Activated T-cell treated with anti-CD3 and anti-CD28 coated beads, Interleukin-2, amount 50 U/mL, for 72 hours (primary cell): Measurements from ENCODE around the gene ANTXR1. TPM values are rescaled to one million over a fixed set of nuclear protein-coding genes. Genes with fewer than 3 reads are reported as not detected.

ENCODE experiments used
- ATAC-seq, 2 donors: fragments of 150-1000 bp; cut with Tn5 transposase; replicated peaks in 1 of 2; 2 replicates each; pipeline ENCODE4 v1.10.0; 2021; ENCODE audit warnings: moderate library complexity in 2 of 2, mild to moderate bottlenecking in 1 of 2
- DNase-seq, 2 donors: peaks; one replicate each; pipeline ENCODE4 v3.0.0; 2021 to 2022; ENCODE audit warnings: mixed read lengths in 1 of 2
- H3K27ac Mint-ChIP-seq: one replicate; pipeline ENCODE4 v1.8.0; 2022; ENCODE audit warnings: mild to moderate bottlenecking, moderate library complexity, mixed read lengths
- H3K27me3 Mint-ChIP-seq: one replicate; pipeline ENCODE4 v1.8.0; 2022; ENCODE audit warnings: low read depth, mixed read lengths
- H3K36me3 Mint-ChIP-seq, 2 donors: one replicate each; pipeline ENCODE4 v1.8.0; 2022; ENCODE audit warnings: mixed read lengths in 2 of 2, mild to moderate bottlenecking in 1 of 2; ENCODE audit not compliant: insufficient read depth in 2 of 2
- H3K4me1 Mint-ChIP-seq: one replicate; pipeline ENCODE4 v1.8.0; 2022; ENCODE audit warnings: low read depth, mixed read lengths
- H3K4me3 Mint-ChIP-seq, 2 donors: one replicate each; pipeline ENCODE4 v1.8.0; 2022; ENCODE audit warnings: mild to moderate bottlenecking in 2 of 2, mixed read lengths in 2 of 2, moderate library complexity in 2 of 2
- H3K9me3 Mint-ChIP-seq, 2 donors: one replicate each; pipeline ENCODE4 v1.8.0; 2022; ENCODE audit warnings: mixed read lengths in 2 of 2
- total RNA-seq, 2 donors: library from RNA; stranded (reverse); gene quantifications; one replicate each; pipeline ENCODE4 v1.2.3, GENCODE V29; 2022

Gene ANTXR1
- total RNA-seq, 2 donors from 2014 or later = not detected

- H3K9me3 Mint-ChIP-seq = no peaks in the 10 kb centered on the region
- no peak overlapping the region for H3K27ac Mint-ChIP-seq
- no peaks in the 10 kb centered on the region for H3K36me3 Mint-ChIP-seq
- H3K27me3 Mint-ChIP-seq = peaks cover 7% of the 10 kb centered on the region
- H3K4me3 Mint-ChIP-seq = no peak overlapping the region
- DNase-seq = no peak
- no peak for ATAC-seq
- H3K4me1 Mint-ChIP-seq = no peaks in the 10 kb centered on the region
Observed at GRCh38 chr2:69026691-69027459, 13.9 kb downstream of the ANTXR1 start.

- no peak for ATAC-seq
- no peak for DNase-seq
- no peaks in the 10 kb centered on the region for H3K4me1 Mint-ChIP-seq
Observed at GRCh38 chr2:69030800-69031428, 17.9 kb downstream of the ANTXR1 start.

GRCh38 chr2:69031466-69031865 is 18.5 kb downstream of the ANTXR1 start:
- Mint-ChIP-seq H3K9me3 (no peaks in the 10 kb centered on the region), H3K27me3 (peaks cover 27% of the 10 kb centered on the region), H3K27ac (no peak overlapping the region), H3K36me3 (no peaks in the 10 kb centered on the region), H3K4me1 (no peaks in the 10 kb centered on the region), H3K4me3 (no peak overlapping the region)
- ATAC-seq (no peak), DNase-seq (no peak)

More at GRCh38 chr2:69030800-69031428, 17.9 kb downstream of the ANTXR1 start:
- Mint-ChIP-seq H3K27ac (no peak overlapping the region), H3K27me3 (peaks cover 27% of the 10 kb centered on the region), H3K9me3 (no peaks in the 10 kb centered on the region), H3K36me3 (no peaks in the 10 kb centered on the region), H3K4me3 (no peak overlapping the region)

GRCh38 chr2:69032336-69032735 is 19.4 kb downstream of the ANTXR1 start:
- no peaks in the 10 kb centered on the region for H3K4me1 Mint-ChIP-seq

GRCh38 chr2:69033461-69034095 is 20.6 kb downstream of the ANTXR1 start:
- H3K27me3 Mint-ChIP-seq = peaks cover 43% of the 10 kb centered on the region
- H3K27ac Mint-ChIP-seq = no peak overlapping the region
- no peak overlapping the region for H3K4me3 Mint-ChIP-seq
- ATAC-seq (no peak), DNase-seq (no peak)
- H3K36me3 Mint-ChIP-seq = no peaks in the 10 kb centered on the region
- no peaks in the 10 kb centered on the region for H3K9me3 Mint-ChIP-seq
- no peaks in the 10 kb centered on the region for H3K4me1 Mint-ChIP-seq

More at GRCh38 chr2:69032336-69032735, 19.4 kb downstream of the ANTXR1 start:
- Mint-ChIP-seq H3K27ac (no peak overlapping the region), H3K9me3 (no peaks in the 10 kb centered on the region), H3K27me3 (peaks cover 34% of the 10 kb centered on the region), H3K4me3 (no peak overlapping the region), H3K36me3 (no peaks in the 10 kb centered on the region)
- DNase-seq (no peak), ATAC-seq (no peak)

DNA sequence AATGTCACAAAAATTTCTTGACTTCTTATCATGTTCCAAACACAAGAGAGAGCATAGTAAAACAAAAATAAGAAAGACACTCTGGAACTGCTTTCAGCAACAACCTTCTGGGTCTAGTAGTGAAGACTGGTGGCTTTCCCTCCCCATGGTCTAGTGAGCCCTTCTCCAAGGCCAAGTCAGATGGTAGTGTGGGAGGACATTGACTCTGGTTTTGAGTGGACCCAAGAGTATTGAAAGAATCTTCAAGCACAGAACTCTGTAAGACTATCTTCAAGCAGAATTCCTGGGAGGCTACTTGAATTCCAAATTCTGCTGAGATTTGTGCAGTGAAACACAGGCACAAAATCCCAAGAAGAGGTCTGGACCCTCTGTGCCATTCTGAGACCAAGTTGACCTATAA is 21.1 kb downstream of the ANTXR1 start:
- no peak for DNase-seq
- Mint-ChIP-seq H3K4me3 (no peak overlapping the region), H3K4me1 (no peaks in the 10 kb centered on the region), H3K27ac (no peak overlapping the region), H3K9me3 (no peaks in the 10 kb centered on the region), H3K36me3 (no peaks in the 10 kb centered on the region), H3K27me3 (peaks cover 43% of the 10 kb centered on the region)
- no peak for ATAC-seq

GRCh38 chr2:69034845-69035244 is 21.9 kb downstream of the ANTXR1 start:
- Mint-ChIP-seq H3K9me3 (no peaks in the 10 kb centered on the region), H3K27ac (no peak overlapping the region), H3K4me1 (no peaks in the 10 kb centered on the region), H3K4me3 (no peak overlapping the region), H3K27me3 (peaks cover 48% of the 10 kb centered on the region), H3K36me3 (no peaks in the 10 kb centered on the region)
- ATAC-seq (no peak), DNase-seq (no peak)

DNA sequence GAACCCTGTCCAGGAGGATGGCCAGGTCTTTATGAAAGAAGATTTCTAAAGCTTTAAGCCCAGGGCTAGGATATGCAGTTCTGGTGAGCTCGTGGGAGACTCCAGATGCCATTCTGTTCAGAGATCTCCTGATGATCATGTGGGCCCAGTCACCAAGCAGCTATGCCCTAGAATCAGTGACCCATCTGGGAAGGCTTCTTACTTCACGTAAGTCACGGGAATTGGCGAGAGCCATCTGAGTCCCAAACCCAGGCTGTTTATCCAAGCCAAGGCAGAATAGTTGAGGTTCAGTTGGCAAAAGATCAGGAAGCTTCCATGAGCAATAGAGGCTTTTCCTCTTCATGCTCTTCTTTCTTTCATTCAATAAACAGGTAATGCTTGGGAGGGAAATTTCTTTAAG is 23.9 kb downstream of the ANTXR1 start:
- peaks cover 53% of the 10 kb centered on the region for H3K27me3 Mint-ChIP-seq
- no peaks in the 10 kb centered on the region for H3K9me3 Mint-ChIP-seq
- no peak for ATAC-seq
- no peaks in the 10 kb centered on the region for H3K4me1 Mint-ChIP-seq
- no peak for DNase-seq
- no peak overlapping the region for H3K4me3 Mint-ChIP-seq
- H3K27ac Mint-ChIP-seq = no peak overlapping the region
- no peaks in the 10 kb centered on the region for H3K36me3 Mint-ChIP-seq

DNA sequence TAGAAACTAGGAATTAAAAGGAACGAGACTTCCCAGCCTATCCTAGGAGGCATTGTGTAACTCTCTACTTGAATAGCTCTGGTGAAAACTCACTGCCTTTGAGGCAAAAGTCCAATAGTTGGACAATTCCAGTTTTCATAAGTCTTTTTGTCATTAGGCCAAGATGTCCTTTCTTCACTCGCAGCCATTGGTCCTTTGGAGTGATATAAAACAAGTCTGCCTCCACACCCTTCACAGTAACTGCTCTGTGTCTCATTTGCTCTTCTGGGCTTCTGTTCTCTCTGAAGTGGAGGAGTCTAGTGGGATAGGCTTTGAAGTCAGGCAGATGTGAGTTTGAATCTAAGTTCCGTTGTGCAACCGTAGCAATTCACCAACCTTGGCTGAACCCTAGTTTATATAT is 28.2 kb downstream of the ANTXR1 start:
- Mint-ChIP-seq H3K4me1 (no peaks in the 10 kb centered on the region), H3K9me3 (no peaks in the 10 kb centered on the region), H3K36me3 (no peaks in the 10 kb centered on the region), H3K27me3 (peaks cover 66% of the 10 kb centered on the region), H3K27ac (no peak overlapping the region), H3K4me3 (no peak overlapping the region)
- no peak for ATAC-seq
- no peak for DNase-seq

GRCh38 chr2:69043736-69044400 is 30.9 kb downstream of the ANTXR1 start:
- Mint-ChIP-seq H3K4me1 (no peaks in the 10 kb centered on the region), H3K9me3 (no peaks in the 10 kb centered on the region), H3K4me3 (no peak overlapping the region), H3K27ac (no peak overlapping the region), H3K27me3 (peaks cover 73% of the 10 kb centered on the region), H3K36me3 (no peaks in the 10 kb centered on the region)
- DNase-seq (no peak), ATAC-seq (no peak)

GRCh38 chr2:69046221-69046662 is 33.3 kb downstream of the ANTXR1 start:
- Mint-ChIP-seq H3K36me3 (no peaks in the 10 kb centered on the region), H3K9me3 (no peaks in the 10 kb centered on the region), H3K4me1 (no peaks in the 10 kb centered on the region), H3K4me3 (no peak overlapping the region), H3K27ac (no peak overlapping the region), H3K27me3 (peaks cover 79% of the 10 kb centered on the region)
- no peak for ATAC-seq
- DNase-seq = no peak

DNA sequence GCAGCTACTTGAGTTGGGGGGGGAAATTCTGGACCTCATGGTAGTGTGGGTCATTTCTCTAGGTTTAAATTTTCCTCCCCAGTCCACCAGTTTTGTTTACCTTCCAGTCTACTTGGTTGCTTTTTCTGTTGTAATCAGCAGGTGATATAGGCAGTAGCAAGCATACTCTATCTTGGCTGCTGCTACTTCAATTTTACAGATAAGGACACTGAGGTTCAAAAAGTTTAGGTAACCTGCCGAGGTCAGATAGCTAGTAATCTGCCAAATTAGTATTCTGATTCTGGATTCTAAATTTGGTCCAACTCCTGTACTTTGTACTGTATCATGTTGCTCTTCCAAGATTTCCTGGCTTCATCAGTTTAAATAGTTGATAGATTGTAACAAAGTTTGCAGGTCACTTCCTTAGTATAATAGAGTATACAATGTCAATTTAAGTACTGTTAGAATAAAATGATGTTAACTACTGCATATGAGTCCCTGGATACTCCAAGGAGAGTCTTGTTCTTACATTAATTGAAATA is 34.7 kb downstream of the ANTXR1 start:
- no peak overlapping the region for H3K4me3 Mint-ChIP-seq
- DNase-seq (no peak), ATAC-seq (no peak)
- H3K27me3 Mint-ChIP-seq = peaks cover 73% of the 10 kb centered on the region
- no peaks in the 10 kb centered on the region for H3K36me3 Mint-ChIP-seq
- no peaks in the 10 kb centered on the region for H3K9me3 Mint-ChIP-seq
- peaks cover under 1% of the 10 kb centered on the region for H3K4me1 Mint-ChIP-seq
- H3K27ac Mint-ChIP-seq = no peak overlapping the region

- no peaks in the 10 kb centered on the region for H3K36me3 Mint-ChIP-seq
- H3K9me3 Mint-ChIP-seq = no peaks in the 10 kb centered on the region
- H3K27ac Mint-ChIP-seq = no peak overlapping the region
- peaks cover 68% of the 10 kb centered on the region for H3K27me3 Mint-ChIP-seq
- ATAC-seq (no peak), DNase-seq (no peak)
- no peak overlapping the region for H3K4me3 Mint-ChIP-seq
- H3K4me1 Mint-ChIP-seq = peaks cover 26% of the 10 kb centered on the region
Observed at GRCh38 chr2:69050802-69051201, 37.8 kb downstream of the ANTXR1 start.
